ENCODE results near the gene RNF168. TPM values are rescaled to one million over a fixed set of nuclear protein-coding genes. Genes with fewer than 3 reads are reported as not detected.
"Not testable (repeated sequence)": the region's sequence is repeated elsewhere in the genome, so short reads cannot be mapped to it uniquely, and the experiment has no call there.

Gene RNF168
- total RNA-seq, 1 experiment from 2014 or later, result 27.0 TPM

DNA sequence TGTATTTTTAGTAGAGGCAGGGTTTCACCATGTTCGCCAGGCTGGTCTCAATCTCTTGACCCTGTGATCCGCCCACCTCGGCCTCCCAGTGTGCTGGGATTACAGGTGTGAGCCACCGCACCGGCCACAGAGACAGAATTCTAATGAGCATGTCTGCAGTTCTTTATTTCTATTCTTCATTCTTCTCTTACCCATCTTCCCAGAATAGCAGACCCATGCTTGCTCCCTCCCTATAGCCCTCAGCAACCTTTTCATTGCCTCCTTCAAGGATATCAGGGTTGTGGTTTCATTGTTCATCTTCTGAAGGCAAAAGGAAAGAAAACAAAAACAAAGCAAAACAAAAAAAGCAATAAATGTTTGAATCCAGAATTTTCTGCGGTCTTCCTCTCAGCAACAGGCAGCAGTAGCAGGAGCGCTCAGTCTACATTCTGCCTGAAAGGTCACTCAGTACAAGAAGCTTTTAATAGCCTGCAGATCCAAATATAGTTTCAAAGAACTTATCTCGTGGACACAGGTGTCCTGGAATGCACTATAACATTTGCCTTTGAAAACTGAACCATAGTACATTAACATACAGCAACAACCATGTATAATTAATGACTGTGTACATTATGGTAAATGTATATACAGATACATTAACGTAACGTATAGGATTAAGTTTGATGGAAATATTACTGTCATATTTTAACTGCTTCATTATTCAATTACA is 11.5 kb upstream of the RNF168 start, which contains the start of gene SMCO1:
SMCO1 (minus strand) TSS at position 434 of the 709 bp plus-strand sequence; CDS start at position 297, 137 bp downstream.
- BruUV-seq (replicated peaks), result no TSS peak
- no peaks in the 10 kb centered on the region for H3K36me3 Mint-ChIP-seq (ENCODE audit: insufficient read depth, unreplicated experiment)
- POLR2A ChIA-PET, result interaction anchor here (1.1 to 2.9 kb wide), 2 partner anchors 11 to 228 kb away, joined by 3 to 10 read pairs; partner anchors contain the start of genes PCYT1A and RNF168
- H3K9me3 Mint-ChIP-seq (ENCODE audit: unreplicated experiment), result no peaks in the 10 kb centered on the region
- intact Hi-C loops (cut with micrococcal nuclease), result loop anchor here (5.0 kb wide), 2 partner anchors 308 to 658 kb away; no protein-coding TSS in a partner anchor
- no peaks in the 10 kb centered on the region for H3K4me1 Mint-ChIP-seq (ENCODE audit: insufficient read depth, unreplicated experiment)
- H3K27ac Mint-ChIP-seq (ENCODE audit: low read depth, unreplicated experiment), result no peak within 1 kb of the TSS
- CTCF ChIA-PET, result interaction anchor here (0.7 kb wide), 1 partner anchor 29 kb away, joined by 3 read pairs; no protein-coding TSS in a partner anchor
- no peak within 1 kb of the TSS for H3K4me3 Mint-ChIP-seq (ENCODE audit: unreplicated experiment)
- H3K27me3 Mint-ChIP-seq (ENCODE audit: insufficient read depth, unreplicated experiment), result no peaks in the 10 kb centered on the region
- no peak for DNase-seq (ENCODE audit: unreplicated experiment)
- TF ChIP-seq, protein P1, sequence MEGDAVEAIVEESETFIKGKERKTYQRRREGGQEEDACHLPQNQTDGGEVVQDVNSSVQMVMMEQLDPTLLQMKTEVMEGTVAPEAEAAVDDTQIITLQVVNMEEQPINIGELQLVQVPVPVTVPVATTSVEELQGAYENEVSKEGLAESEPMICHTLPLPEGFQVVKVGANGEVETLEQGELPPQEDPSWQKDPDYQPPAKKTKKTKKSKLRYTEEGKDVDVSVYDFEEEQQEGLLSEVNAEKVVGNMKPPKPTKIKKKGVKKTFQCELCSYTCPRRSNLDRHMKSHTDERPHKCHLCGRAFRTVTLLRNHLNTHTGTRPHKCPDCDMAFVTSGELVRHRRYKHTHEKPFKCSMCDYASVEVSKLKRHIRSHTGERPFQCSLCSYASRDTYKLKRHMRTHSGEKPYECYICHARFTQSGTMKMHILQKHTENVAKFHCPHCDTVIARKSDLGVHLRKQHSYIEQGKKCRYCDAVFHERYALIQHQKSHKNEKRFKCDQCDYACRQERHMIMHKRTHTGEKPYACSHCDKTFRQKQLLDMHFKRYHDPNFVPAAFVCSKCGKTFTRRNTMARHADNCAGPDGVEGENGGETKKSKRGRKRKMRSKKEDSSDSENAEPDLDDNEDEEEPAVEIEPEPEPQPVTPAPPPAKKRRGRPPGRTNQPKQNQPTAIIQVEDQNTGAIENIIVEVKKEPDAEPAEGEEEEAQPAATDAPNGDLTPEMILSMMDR (IDR thresholded peaks at IDR 0.05; ENCODE audit: unreplicated experiment), result no peak

GRCh38 chr3:196514350-196514716 is 10.8 kb upstream of the RNF168 start:
- H3K36me3 Mint-ChIP-seq (ENCODE audit: insufficient read depth, unreplicated experiment), result no peaks in the 10 kb centered on the region
- CTCF ChIA-PET, result no interaction called here

GRCh38 chr3:196513697-196514349 is 10.3 kb upstream of the RNF168 start:
- no peaks in the 10 kb centered on the region for H3K36me3 Mint-ChIP-seq (ENCODE audit: insufficient read depth, unreplicated experiment)
- H3K9me3 Mint-ChIP-seq (ENCODE audit: unreplicated experiment), result no peaks in the 10 kb centered on the region
- intact Hi-C loops (cut with micrococcal nuclease), result no loop called here
- BruUV-seq (replicated peaks), result no TSS peak
- CTCF ChIA-PET, result interaction anchor here (0.6 kb wide), 1 partner anchor 1061 kb away, joined by 3 read pairs; no protein-coding TSS in a partner anchor
- H3K27me3 Mint-ChIP-seq (ENCODE audit: insufficient read depth, unreplicated experiment), result no peaks in the 10 kb centered on the region
- POLR2A ChIA-PET, result interaction anchor here (1.1 kb wide), 1 partner anchor 226 kb away, joined by 3 read pairs; the partner anchor contains the start of gene PCYT1A
- TF ChIP-seq, protein P1 (IDR thresholded peaks at IDR 0.05; ENCODE audit: unreplicated experiment), result no peak
- H3K4me1 Mint-ChIP-seq (ENCODE audit: insufficient read depth, unreplicated experiment), result no peaks in the 10 kb centered on the region
- H3K27ac Mint-ChIP-seq (ENCODE audit: low read depth, unreplicated experiment), result no peak overlapping the region
- no peak overlapping the region for H3K4me3 Mint-ChIP-seq (ENCODE audit: unreplicated experiment)
- DNase-seq (ENCODE audit: unreplicated experiment), result no peak

More at GRCh38 chr3:196514350-196514716, 10.8 kb upstream of the RNF168 start:
- TF ChIP-seq, protein P1 (IDR thresholded peaks at IDR 0.05; ENCODE audit: unreplicated experiment), result no peak
- no peaks in the 10 kb centered on the region for H3K9me3 Mint-ChIP-seq (ENCODE audit: unreplicated experiment)
- no peaks in the 10 kb centered on the region for H3K4me1 Mint-ChIP-seq (ENCODE audit: insufficient read depth, unreplicated experiment)
- no peaks in the 10 kb centered on the region for H3K27me3 Mint-ChIP-seq (ENCODE audit: insufficient read depth, unreplicated experiment)
- BruUV-seq (replicated peaks), result no TSS peak
- POLR2A ChIA-PET, result interaction anchor here (1.1 kb wide), 1 partner anchor 227 kb away, joined by 3 read pairs; the partner anchor contains the start of gene PCYT1A
- intact Hi-C loops (cut with micrococcal nuclease), result no loop called here
- H3K27ac Mint-ChIP-seq (ENCODE audit: low read depth, unreplicated experiment), result no peak overlapping the region
- no peak for DNase-seq (ENCODE audit: unreplicated experiment)
- H3K4me3 Mint-ChIP-seq (ENCODE audit: unreplicated experiment), result no peak overlapping the region

- H3K27ac Mint-ChIP-seq (ENCODE audit: low read depth, unreplicated experiment); H3K4me3 Mint-ChIP-seq (ENCODE audit: unreplicated experiment); H3K27me3 Mint-ChIP-seq (ENCODE audit: insufficient read depth, unreplicated experiment); POLR2A ChIA-PET; H3K9me3 Mint-ChIP-seq (ENCODE audit: unreplicated experiment); CTCF ChIA-PET; DNase-seq (ENCODE audit: unreplicated experiment); H3K4me1 Mint-ChIP-seq (ENCODE audit: insufficient read depth, unreplicated experiment); BruUV-seq (replicated peaks); H3K36me3 Mint-ChIP-seq (ENCODE audit: insufficient read depth, unreplicated experiment); intact Hi-C loops (cut with micrococcal nuclease): not testable (repeated sequence)
Measured at GRCh38 chr3:196511646-196512425, 8.3 kb upstream of the RNF168 start.

DNA sequence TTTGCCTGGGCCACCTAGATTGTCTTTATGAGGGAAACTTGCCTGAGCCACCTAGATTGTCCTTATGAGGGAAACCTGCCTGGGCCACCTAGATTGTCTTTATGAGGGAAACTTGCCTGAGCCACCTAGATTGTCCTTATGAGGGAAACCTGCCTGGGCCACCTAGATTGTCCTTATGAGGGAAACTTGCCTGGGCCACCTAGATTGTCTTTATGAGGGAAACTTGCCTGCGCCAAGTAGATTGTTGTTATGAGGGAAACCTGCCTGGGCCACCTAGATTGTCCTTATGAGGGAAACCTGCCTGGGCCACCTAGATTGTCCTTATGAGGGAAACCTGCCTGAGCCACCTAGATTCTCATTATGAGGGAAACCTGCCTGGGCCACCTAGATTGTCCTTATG is 7.5 kb upstream of the RNF168 start:
- CTCF ChIA-PET, result not testable (repeated sequence)

More for the DNA sequence above, 7.5 kb upstream of the RNF168 start:
- H3K27me3 Mint-ChIP-seq (ENCODE audit: insufficient read depth, unreplicated experiment); H3K4me3 Mint-ChIP-seq (ENCODE audit: unreplicated experiment); intact Hi-C loops (cut with micrococcal nuclease); H3K27ac Mint-ChIP-seq (ENCODE audit: low read depth, unreplicated experiment); POLR2A ChIA-PET; DNase-seq (ENCODE audit: unreplicated experiment); H3K9me3 Mint-ChIP-seq (ENCODE audit: unreplicated experiment); H3K4me1 Mint-ChIP-seq (ENCODE audit: insufficient read depth, unreplicated experiment); BruUV-seq (replicated peaks); H3K36me3 Mint-ChIP-seq (ENCODE audit: insufficient read depth, unreplicated experiment): not testable (repeated sequence)
